RWPE2 (cell line): Measurements from ENCODE around the gene PSMD13.

Experiments
- ATAC-seq: fragments of 200-7000 bp; cut with Tn5 transposase; 3 replicates; pipeline ENCODE4 v1.9.1; 2021; ENCODE audit warnings: low read depth
- DNase-seq: peaks from one replicate; pipeline ENCODE4 v3.0.0-alpha.2; 2020; ENCODE audit warnings: low spot score
- H3K27ac ChIP-seq: fragments of 450-650 bp; 2 replicates; pipeline ENCODE4 v1.5.1; 2017; ENCODE audit warnings: mild to moderate bottlenecking; ENCODE audit not compliant: poor library complexity, severe bottlenecking
- H3K27me3 ChIP-seq: fragments of 250-450 bp; sonication (Bioruptor Pico); 2 replicates; pipeline ENCODE4 v1.5.1; 2021; ENCODE audit warnings: mild to moderate bottlenecking, moderate library complexity; ENCODE audit not compliant: insufficient read depth, poor library complexity, severe bottlenecking
- H3K36me3 ChIP-seq: fragments of 250-450 bp; sonication (Bioruptor Pico); 2 replicates; pipeline ENCODE4 v1.5.1; 2020; ENCODE audit warnings: low read depth, mild to moderate bottlenecking, moderate library complexity
- H3K4me1 ChIP-seq: fragments of 250-450 bp; sonication (Bioruptor Pico); 2 replicates; pipeline ENCODE4 v1.5.1; 2021; ENCODE audit warnings: mild to moderate bottlenecking, moderate library complexity; ENCODE audit not compliant: insufficient read depth, poor library complexity, severe bottlenecking
- H3K4me3 ChIP-seq: fragments of 250-450 bp; sonication (Bioruptor Pico); 2 replicates; pipeline ENCODE4 v1.5.1; 2021; ENCODE audit warnings: mild to moderate bottlenecking, moderate library complexity; ENCODE audit not compliant: severe bottlenecking
- H3K9me3 ChIP-seq: fragments of 250-450 bp; sonication (Bioruptor Pico); 2 replicates; pipeline ENCODE4 v1.5.1; 2021; ENCODE audit warnings: mild to moderate bottlenecking, moderate library complexity; ENCODE audit not compliant: severe bottlenecking
- TF ChIP-seq, protein P1 (sequence below): fragments of 450-650 bp; IDR thresholded peaks from one replicate; pipeline ENCODE4 v1.5.1; 2017; ENCODE audit warnings: mild to moderate bottlenecking, moderate library complexity; ENCODE audit not compliant: poor library complexity, severe bottlenecking

The PSMD13 gene

GRCh38 chr11:223884-224283, 12.9 kb upstream of the PSMD13 start:
- Histone ChIP-seq H3K36me3 (peaks cover 7% of the 10 kb centered on the region; the same call in 1 of the 2 replicates), H3K9me3 (no peaks in the 10 kb centered on the region), H3K4me3 (no peak overlapping the region), H3K27me3 (no peaks in the 10 kb centered on the region), H3K27ac (no peak overlapping the region), H3K4me1 (no peaks in the 10 kb centered on the region)
- ATAC-seq (no peak), DNase-seq (no peak)
- TF ChIP-seq, protein P1, sequence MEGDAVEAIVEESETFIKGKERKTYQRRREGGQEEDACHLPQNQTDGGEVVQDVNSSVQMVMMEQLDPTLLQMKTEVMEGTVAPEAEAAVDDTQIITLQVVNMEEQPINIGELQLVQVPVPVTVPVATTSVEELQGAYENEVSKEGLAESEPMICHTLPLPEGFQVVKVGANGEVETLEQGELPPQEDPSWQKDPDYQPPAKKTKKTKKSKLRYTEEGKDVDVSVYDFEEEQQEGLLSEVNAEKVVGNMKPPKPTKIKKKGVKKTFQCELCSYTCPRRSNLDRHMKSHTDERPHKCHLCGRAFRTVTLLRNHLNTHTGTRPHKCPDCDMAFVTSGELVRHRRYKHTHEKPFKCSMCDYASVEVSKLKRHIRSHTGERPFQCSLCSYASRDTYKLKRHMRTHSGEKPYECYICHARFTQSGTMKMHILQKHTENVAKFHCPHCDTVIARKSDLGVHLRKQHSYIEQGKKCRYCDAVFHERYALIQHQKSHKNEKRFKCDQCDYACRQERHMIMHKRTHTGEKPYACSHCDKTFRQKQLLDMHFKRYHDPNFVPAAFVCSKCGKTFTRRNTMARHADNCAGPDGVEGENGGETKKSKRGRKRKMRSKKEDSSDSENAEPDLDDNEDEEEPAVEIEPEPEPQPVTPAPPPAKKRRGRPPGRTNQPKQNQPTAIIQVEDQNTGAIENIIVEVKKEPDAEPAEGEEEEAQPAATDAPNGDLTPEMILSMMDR, result no peak

DNA sequence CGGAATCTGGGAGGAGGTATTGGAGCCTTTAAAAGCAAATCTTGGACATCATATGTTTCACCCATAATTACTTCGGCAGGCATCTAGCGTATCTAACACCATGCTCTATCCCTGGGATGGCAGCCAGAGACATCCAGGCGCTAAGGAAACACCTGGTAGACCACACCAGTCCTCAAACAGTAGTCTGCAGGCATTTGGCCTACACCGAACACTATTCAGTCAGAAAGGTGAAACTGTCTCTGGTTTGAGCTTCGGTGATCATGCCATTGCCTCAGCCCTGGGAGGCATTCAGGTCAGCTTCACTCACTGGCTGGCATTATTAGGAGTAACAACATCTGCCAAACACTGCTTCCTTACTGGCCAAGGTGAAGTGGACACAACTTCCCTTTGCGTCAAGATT, 12.4 kb upstream of the PSMD13 start:
- ATAC-seq (no peak), DNase-seq (no peak)
- H3K36me3 ChIP-seq, result peaks cover 7% of the 10 kb centered on the region; the same call in 1 of the 2 replicates
- no peaks in the 10 kb centered on the region for H3K9me3 ChIP-seq
- H3K4me3 ChIP-seq, result no peak overlapping the region
- H3K27me3 ChIP-seq, result no peaks in the 10 kb centered on the region
- TF ChIP-seq, protein P1, result no peak
- H3K4me1 ChIP-seq, result no peaks in the 10 kb centered on the region
- no peak overlapping the region for H3K27ac ChIP-seq

- H3K4me3 ChIP-seq, result no peak overlapping the region
- ATAC-seq (peak; percentile 41; the same call in 2 of the 3 replicates), DNase-seq (no peak)
- TF ChIP-seq, protein P1, result no peak
- no peaks in the 10 kb centered on the region for H3K27me3 ChIP-seq
- H3K27ac ChIP-seq, result no peak overlapping the region
- no peaks in the 10 kb centered on the region for H3K4me1 ChIP-seq
- peaks cover 11% of the 10 kb centered on the region for H3K36me3 ChIP-seq
- H3K9me3 ChIP-seq, result no peaks in the 10 kb centered on the region
Observed at GRCh38 chr11:225734-226453, 10.9 kb upstream of the PSMD13 start.

DNA sequence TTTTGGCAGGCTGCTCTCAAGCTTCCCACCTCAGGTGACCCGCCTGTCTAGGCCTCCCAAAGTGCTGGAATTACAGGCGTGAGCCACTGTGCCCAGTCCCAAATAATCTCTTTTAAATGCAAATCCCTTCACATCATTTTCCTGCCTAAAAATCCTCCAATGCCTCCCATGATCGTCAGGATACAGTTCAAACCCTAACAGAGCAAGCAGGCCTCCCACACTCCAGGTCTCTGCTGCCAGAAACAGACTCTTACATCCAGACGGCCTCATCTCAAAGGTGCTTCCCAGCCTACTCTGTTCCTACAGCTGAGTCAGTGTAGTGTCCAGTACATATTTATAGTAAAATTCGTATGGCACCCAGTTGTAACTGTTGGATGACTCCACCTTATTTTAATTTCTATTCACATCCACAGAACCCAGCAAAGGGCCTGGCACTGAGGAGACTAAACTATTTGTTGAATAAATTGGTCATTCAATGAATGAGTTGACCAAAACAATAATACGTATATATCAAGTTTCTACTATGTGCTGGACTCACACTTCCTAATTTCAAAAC, 8.9 kb upstream of the PSMD13 start:
- TF ChIP-seq, protein P1, result no peak
- no peak overlapping the region for H3K27ac ChIP-seq
- no peak for ATAC-seq

DNA sequence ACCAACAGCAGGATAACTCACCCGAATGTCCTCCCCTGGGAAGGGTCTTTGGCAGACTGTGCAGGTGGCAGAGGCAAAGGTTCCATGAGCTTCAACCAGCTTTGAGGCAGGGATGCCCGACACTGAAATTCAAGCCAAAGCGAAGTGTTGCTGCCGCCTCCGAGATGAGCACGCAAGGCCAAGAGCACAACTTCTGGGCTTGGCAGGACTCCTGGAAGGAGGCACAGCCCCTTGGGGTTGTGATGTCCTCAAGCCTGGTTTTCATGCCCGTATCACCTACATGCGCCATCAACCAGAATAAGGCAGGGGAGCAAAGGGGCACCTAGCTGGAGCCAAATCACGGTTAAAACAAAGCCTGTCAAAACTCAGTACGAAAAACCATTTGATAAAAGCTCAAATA, 6.3 kb upstream of the PSMD13 start:
- Histone ChIP-seq H3K4me1 (no peaks in the 10 kb centered on the region), H3K9me3 (no peaks in the 10 kb centered on the region), H3K27me3 (no peaks in the 10 kb centered on the region), H3K27ac (no peak overlapping the region), H3K4me3 (no peak overlapping the region), H3K36me3 (peaks cover 8% of the 10 kb centered on the region)
- DNase-seq (no peak), ATAC-seq (no peak)
- TF ChIP-seq, protein P1, result no peak

More for the DNA sequence above, 8.9 kb upstream of the PSMD13 start:
- DNase-seq, result no peak
- Histone ChIP-seq H3K9me3 (no peaks in the 10 kb centered on the region), H3K36me3 (peaks cover 8% of the 10 kb centered on the region), H3K4me1 (no peaks in the 10 kb centered on the region), H3K27me3 (no peaks in the 10 kb centered on the region), H3K4me3 (no peak overlapping the region)
